ENCODE results near the gene MICALL1.
"Not testable (repeated sequence)": the region's sequence is repeated elsewhere in the genome, so short reads cannot be mapped to it uniquely, and the experiment has no call there.

The MICALL1 gene

DNA sequence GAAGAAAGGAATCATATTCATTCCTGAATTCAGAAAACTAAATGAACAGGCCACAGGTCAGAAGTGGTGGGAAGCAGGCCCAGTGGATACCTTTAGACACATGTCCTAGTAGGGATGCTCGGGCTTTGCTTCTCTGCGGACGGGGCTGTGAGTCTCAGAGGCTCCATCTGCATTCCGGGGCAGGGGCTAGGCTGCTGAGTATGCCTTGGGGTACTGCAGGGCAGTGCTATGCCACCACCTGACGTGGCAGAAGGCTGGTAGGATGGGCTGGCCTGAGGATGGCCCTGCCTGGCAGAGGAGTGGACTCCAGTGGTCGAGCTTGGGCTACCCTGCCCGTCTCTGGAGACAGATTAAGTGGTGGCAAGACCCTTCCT lies 37.7 kb downstream of the MICALL1 start:
- H3K27me3 ChIP-seq (ENCODE audit: control insufficient read depth in 1 of 2, insufficient read depth in 2 of 2, low read length in 2 of 2): no peaks in the 10 kb centered on the region
- no peak overlapping the region for H3K9ac ChIP-seq (ENCODE audit: low read length in 2 of 2)
- H3K4me1 ChIP-seq (ENCODE audit: control insufficient read depth, insufficient read depth, low read length): no peaks in the 10 kb centered on the region
- no peaks in the 10 kb centered on the region for H3K9me3 ChIP-seq (ENCODE audit: control insufficient read depth in 2 of 2, low read length in 2 of 2)
- H3K36me3 ChIP-seq (ENCODE audit: control insufficient read depth in 2 of 2, insufficient read depth in 2 of 2, low read length in 2 of 2): peaks cover 32 to 33% of the 10 kb centered on the region in 2 donors
- H3K4me3 ChIP-seq (ENCODE audit: low read length in 2 of 2): no peak overlapping the region
- no peak overlapping the region for H3K27ac ChIP-seq (ENCODE audit: low read length)

DNA sequence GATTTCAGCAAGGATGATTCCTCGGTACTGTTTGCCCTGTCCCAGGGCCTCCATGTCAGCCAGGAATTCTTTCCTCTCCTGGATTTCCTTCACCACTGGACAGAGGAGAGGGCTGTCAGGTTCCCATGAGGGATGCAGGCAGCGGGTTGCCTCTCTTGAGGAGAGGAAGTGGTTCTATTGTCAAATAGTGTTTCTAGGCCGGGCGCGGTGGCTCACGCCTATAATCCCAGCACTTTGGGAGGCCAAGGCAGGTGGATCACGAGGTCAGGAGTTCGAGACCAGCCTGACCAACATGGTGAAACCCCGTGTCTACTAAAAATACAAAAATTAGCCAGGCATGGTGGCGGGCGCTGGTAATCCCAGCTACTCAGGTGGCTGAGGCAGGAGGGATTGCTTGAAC lies 38.3 kb downstream of the MICALL1 start:
- H3K9ac ChIP-seq (ENCODE audit: low read length in 2 of 2); H3K27me3 ChIP-seq (ENCODE audit: control insufficient read depth in 1 of 2, insufficient read depth in 2 of 2, low read length in 2 of 2); H3K4me1 ChIP-seq (ENCODE audit: control insufficient read depth, insufficient read depth, low read length); H3K27ac ChIP-seq (ENCODE audit: low read length); H3K9me3 ChIP-seq (ENCODE audit: control insufficient read depth in 2 of 2, low read length in 2 of 2); H3K4me3 ChIP-seq (ENCODE audit: low read length in 2 of 2): not testable (repeated sequence)
- H3K36me3 ChIP-seq (ENCODE audit: control insufficient read depth in 2 of 2, insufficient read depth in 2 of 2, low read length in 2 of 2): peaks cover 30 to 32% of the 10 kb centered on the region in 2 donors

DNA sequence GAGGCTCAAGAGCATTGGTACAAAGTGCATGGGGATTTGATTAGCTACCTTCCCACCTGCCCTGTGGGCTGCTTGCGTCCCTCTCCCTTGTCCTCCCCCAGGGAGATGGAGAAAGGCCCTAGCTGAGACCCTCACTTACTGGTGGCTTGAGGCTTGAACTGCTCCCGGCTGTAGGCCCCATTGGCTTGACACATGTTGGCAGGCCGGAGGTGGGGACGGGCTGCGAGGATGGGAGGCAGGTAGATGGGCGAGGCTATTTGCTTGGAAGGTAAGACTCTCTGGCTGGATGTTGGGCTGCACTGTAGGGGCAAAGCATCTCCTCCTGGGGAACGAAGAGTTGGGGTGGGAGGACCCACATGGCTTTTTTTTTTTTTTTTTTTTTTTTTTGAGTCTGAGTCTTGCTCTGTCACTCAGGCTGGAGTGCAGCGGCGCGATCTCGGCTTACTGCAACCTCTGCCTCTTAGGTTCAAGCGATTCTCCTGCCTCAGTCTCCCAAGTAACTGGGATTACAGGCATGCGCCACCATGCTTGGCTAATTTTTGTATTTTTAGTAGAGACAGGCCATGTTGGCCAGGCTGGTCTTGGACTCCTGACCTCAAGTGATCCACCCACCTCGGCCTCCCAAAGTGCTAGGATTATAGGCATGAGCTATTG lies 41.2 kb downstream of the MICALL1 start:
- peaks cover 10 to 12% of the 10 kb centered on the region in 2 donors for H3K36me3 ChIP-seq (ENCODE audit: control insufficient read depth in 2 of 2, insufficient read depth in 2 of 2, low read length in 2 of 2)
- H3K27me3 ChIP-seq (ENCODE audit: control insufficient read depth in 1 of 2, insufficient read depth in 2 of 2, low read length in 2 of 2); H3K27ac ChIP-seq (ENCODE audit: low read length); H3K4me1 ChIP-seq (ENCODE audit: control insufficient read depth, insufficient read depth, low read length); H3K9ac ChIP-seq (ENCODE audit: low read length in 2 of 2); H3K4me3 ChIP-seq (ENCODE audit: low read length in 2 of 2); H3K9me3 ChIP-seq (ENCODE audit: control insufficient read depth in 2 of 2, low read length in 2 of 2): not testable (repeated sequence)

DNA sequence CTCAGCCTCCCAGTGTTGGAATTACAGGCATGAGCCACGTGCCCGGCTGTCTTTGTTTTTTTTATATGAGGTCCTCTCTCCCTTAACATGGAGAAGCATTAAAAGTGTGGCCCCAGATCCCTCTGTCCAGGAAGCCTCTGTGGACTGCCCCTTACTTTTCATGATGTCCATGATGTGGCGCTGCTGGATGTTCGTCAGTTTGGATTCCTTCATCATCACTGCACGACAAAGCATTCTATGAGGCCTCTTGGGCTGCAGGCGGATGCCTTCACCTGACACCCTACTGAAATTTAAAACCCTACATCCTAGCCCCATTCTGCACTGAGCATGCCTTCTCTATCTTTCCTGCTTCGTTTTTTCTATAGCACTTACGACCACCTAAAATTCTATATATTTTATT lies 45.2 kb downstream of the MICALL1 start:
- Histone ChIP-seq H3K36me3 (ENCODE audit: control insufficient read depth in 2 of 2, insufficient read depth in 2 of 2, low read length in 2 of 2) (no peaks in the 10 kb centered on the region), H3K27ac (ENCODE audit: low read length) (no peak overlapping the region), H3K9me3 (ENCODE audit: control insufficient read depth in 2 of 2, low read length in 2 of 2) (no peaks in the 10 kb centered on the region), H3K4me1 (ENCODE audit: control insufficient read depth, insufficient read depth, low read length) (peaks cover 20% of the 10 kb centered on the region), H3K27me3 (ENCODE audit: control insufficient read depth in 1 of 2, insufficient read depth in 2 of 2, low read length in 2 of 2) (no peaks in the 10 kb centered on the region), H3K4me3 (ENCODE audit: low read length in 2 of 2) (no peak overlapping the region), H3K9ac (ENCODE audit: low read length in 2 of 2) (no peak overlapping the region)

DNA sequence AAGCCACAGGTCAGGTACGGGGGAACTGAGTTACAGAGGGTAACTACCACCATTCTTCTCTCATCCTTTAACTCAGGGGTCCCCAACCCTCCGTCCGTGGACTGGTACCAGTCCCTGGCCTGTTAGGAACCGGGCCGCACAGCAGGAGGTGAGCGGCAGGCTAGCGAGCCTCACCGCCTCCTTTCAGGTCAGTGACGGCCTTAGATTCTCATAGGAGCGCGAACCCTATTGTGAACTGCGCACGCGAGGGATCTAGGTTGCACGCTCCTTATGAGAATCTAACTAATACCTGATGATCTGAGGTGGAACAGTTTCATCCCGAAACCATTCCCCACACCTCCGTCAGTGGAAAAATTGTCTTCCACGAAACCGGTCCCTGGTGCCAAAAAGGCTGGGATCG lies 46.5 kb downstream of the MICALL1 start:
- not testable (repeated sequence) for H3K9me3 ChIP-seq (ENCODE audit: control insufficient read depth in 2 of 2, low read length in 2 of 2); H3K27ac ChIP-seq (ENCODE audit: low read length); H3K27me3 ChIP-seq (ENCODE audit: control insufficient read depth in 1 of 2, insufficient read depth in 2 of 2, low read length in 2 of 2)
- Histone ChIP-seq H3K9ac (ENCODE audit: low read length in 2 of 2) (peak overlapping the region; percentile 93 to 97), H3K4me3 (ENCODE audit: low read length in 2 of 2) (peak overlapping the region; percentile 98 to 99), H3K4me1 (ENCODE audit: control insufficient read depth, insufficient read depth, low read length) (peaks cover 20% of the 10 kb centered on the region), H3K36me3 (ENCODE audit: control insufficient read depth in 2 of 2, insufficient read depth in 2 of 2, low read length in 2 of 2) (peaks cover 9 to 10% of the 10 kb centered on the region in 2 donors)

DNA sequence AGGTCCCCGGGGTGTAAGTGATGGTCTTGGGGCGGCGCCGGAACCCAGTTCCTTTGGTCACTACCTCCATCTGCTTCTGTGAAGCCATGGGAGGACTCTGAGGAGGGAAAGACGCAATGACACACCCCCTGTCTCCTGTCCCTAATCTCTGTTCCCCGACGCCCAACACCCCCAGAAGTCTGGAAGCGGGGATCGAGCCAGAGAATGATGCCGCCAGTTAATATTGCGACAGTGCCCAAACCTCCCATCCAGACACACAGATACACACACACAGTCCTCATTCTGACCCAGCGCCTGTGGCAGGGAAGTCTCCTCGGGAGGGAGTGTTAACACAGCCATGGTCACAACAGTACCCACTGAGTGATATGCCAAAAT lies 47.0 kb downstream of the MICALL1 start:
- Histone ChIP-seq H3K9ac (ENCODE audit: low read length in 2 of 2) (peak overlapping the region; percentile 93 to 97), H3K36me3 (ENCODE audit: control insufficient read depth in 2 of 2, insufficient read depth in 2 of 2, low read length in 2 of 2) (peaks cover 11 to 12% of the 10 kb centered on the region in 2 donors), H3K27me3 (ENCODE audit: control insufficient read depth in 1 of 2, insufficient read depth in 2 of 2, low read length in 2 of 2) (no peaks in the 10 kb centered on the region), H3K27ac (ENCODE audit: low read length) (no peak overlapping the region), H3K4me1 (ENCODE audit: control insufficient read depth, insufficient read depth, low read length) (peaks cover 20% of the 10 kb centered on the region), H3K4me3 (ENCODE audit: low read length in 2 of 2) (peak overlapping the region; percentile 98 to 99), H3K9me3 (ENCODE audit: control insufficient read depth in 2 of 2, low read length in 2 of 2) (no peaks in the 10 kb centered on the region)

- Histone ChIP-seq H3K36me3 (ENCODE audit: control insufficient read depth in 2 of 2, insufficient read depth in 2 of 2, low read length in 2 of 2) (peaks cover 11 to 15% of the 10 kb centered on the region in 2 donors), H3K4me3 (ENCODE audit: low read length in 2 of 2) (peak within 1 kb of the TSS; percentile 98 to 99), H3K27me3 (ENCODE audit: control insufficient read depth in 1 of 2, insufficient read depth in 2 of 2, low read length in 2 of 2) (no peaks in the 10 kb centered on the region), H3K9ac (ENCODE audit: low read length in 2 of 2) (peak within 1 kb of the TSS; percentile 93 to 97), H3K27ac (ENCODE audit: low read length) (peak within 1 kb of the TSS; percentile 53), H3K9me3 (ENCODE audit: control insufficient read depth in 2 of 2, low read length in 2 of 2) (no peaks in the 10 kb centered on the region), H3K4me1 (ENCODE audit: control insufficient read depth, insufficient read depth, low read length) (peaks cover 20% of the 10 kb centered on the region)
Observed at GRCh38 chr22:37953437-37954179, 47.5 kb downstream of the MICALL1 start, which contains the start of the genes C22orf23 and POLR2F. C22orf23 (minus strand) TSS chr22:37953601; CDS start chr22:37953149, 452 bp downstream. POLR2F (plus strand) TSS chr22:37953699; CDS start chr22:37953788, 89 bp downstream.

DNA sequence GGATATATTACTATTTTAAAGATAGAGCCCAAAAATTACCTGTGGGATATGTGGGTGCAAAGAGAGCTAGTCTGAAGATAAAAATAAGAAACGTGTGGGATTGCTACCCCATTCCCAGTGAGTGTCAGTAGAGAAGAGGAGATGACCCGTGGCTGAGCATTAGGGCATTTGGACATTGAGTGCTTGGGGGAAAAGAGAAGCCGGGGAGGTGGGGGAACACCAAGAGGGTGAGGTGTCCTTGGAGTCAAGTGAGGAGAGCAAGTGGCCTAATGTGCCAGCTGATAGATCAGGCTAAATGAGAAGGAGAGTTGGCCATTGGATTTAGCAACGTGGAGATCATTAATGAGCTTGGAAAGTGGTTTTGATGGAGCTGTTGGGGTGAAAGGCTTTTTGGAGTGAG lies 48.6 kb downstream of the MICALL1 start:
- H3K4me3 ChIP-seq (ENCODE audit: low read length in 2 of 2): peak overlapping the region; percentile 98 to 99
- peak overlapping the region in 1 of 2 donors; percentile 28 for H3K9ac ChIP-seq (ENCODE audit: low read length in 2 of 2)

DNA sequence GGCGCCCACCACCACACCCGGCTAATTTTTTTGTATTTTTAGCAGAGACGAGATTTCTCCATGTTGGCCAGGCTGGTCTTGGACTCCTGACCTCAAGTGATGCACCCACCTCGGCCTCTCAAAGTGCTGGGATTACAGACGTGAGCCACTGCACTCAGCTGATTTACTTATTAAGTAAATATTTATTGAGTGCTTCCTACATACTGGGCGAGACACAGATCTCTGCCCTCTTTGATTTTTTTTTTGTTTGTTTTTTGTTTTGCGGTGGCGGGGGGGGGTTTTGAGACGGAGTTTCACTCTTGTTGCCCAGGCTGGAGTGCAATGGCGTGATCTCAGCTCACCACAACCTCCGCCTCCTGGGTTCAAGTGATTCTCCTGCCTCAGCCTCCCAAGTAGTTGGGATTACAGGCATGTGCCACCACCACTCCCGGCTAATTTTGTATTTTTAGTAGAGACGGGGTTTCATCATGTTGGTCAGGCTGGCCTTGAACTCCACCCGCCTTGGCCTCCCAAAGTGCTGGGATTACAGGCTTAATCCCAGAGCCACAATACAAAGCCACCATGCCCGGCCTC lies 49.8 kb downstream of the MICALL1 start:
- peaks cover 20% of the 10 kb centered on the region for H3K4me1 ChIP-seq (ENCODE audit: control insufficient read depth, insufficient read depth, low read length)
- H3K36me3 ChIP-seq (ENCODE audit: control insufficient read depth in 2 of 2, insufficient read depth in 2 of 2, low read length in 2 of 2): peaks cover 20 to 29% of the 10 kb centered on the region in 2 donors

More for the DNA sequence above, 48.6 kb downstream of the MICALL1 start:
- Histone ChIP-seq H3K9me3 (ENCODE audit: control insufficient read depth in 2 of 2, low read length in 2 of 2) (no peaks in the 10 kb centered on the region), H3K36me3 (ENCODE audit: control insufficient read depth in 2 of 2, insufficient read depth in 2 of 2, low read length in 2 of 2) (peaks cover 20 to 25% of the 10 kb centered on the region in 2 donors), H3K27me3 (ENCODE audit: control insufficient read depth in 1 of 2, insufficient read depth in 2 of 2, low read length in 2 of 2) (no peaks in the 10 kb centered on the region), H3K27ac (ENCODE audit: low read length) (no peak overlapping the region), H3K4me1 (ENCODE audit: control insufficient read depth, insufficient read depth, low read length) (peaks cover 20% of the 10 kb centered on the region)

GRCh38 chr22:37957232-37957631 lies 51.1 kb downstream of the MICALL1 start:
- no peak overlapping the region for H3K4me3 ChIP-seq (ENCODE audit: low read length in 2 of 2)
- H3K27me3 ChIP-seq (ENCODE audit: control insufficient read depth in 1 of 2, insufficient read depth in 2 of 2, low read length in 2 of 2): no peaks in the 10 kb centered on the region
- no peaks in the 10 kb centered on the region for H3K9me3 ChIP-seq (ENCODE audit: control insufficient read depth in 2 of 2, low read length in 2 of 2)
- no peak overlapping the region for H3K9ac ChIP-seq (ENCODE audit: low read length in 2 of 2)
- H3K4me1 ChIP-seq (ENCODE audit: control insufficient read depth, insufficient read depth, low read length): peaks cover 20% of the 10 kb centered on the region
- peaks cover 29 to 40% of the 10 kb centered on the region in 2 donors for H3K36me3 ChIP-seq (ENCODE audit: control insufficient read depth in 2 of 2, insufficient read depth in 2 of 2, low read length in 2 of 2)
- H3K27ac ChIP-seq (ENCODE audit: low read length): no peak overlapping the region

More for the DNA sequence above, 49.8 kb downstream of the MICALL1 start:
- H3K27me3 ChIP-seq (ENCODE audit: control insufficient read depth in 1 of 2, insufficient read depth in 2 of 2, low read length in 2 of 2); H3K27ac ChIP-seq (ENCODE audit: low read length); H3K9ac ChIP-seq (ENCODE audit: low read length in 2 of 2); H3K9me3 ChIP-seq (ENCODE audit: control insufficient read depth in 2 of 2, low read length in 2 of 2); H3K4me3 ChIP-seq (ENCODE audit: low read length in 2 of 2): not testable (repeated sequence)
